Breast epithelium (tissue), 4 donors: Measurements from ENCODE around the gene PLAU. TPM values are rescaled to one million over a fixed set of nuclear protein-coding genes. Genes with fewer than 3 reads are reported as not detected.
A peak's percentile ranks its signal among the peaks of the same experiment; 100 is the strongest.
"Not testable (repeated sequence)": the region's sequence is repeated elsewhere in the genome, so short reads cannot be mapped to it uniquely, and the experiment has no call there.

Experiments used
- DNase-seq, 2 donors: peaks; one replicate each; pipeline ENCODE4 v3.0.0-alpha.2; 2019; ENCODE audit warnings: low spot score in 2 of 2
- H3K27ac ChIP-seq, 2 donors: fragments of 200-600 bp; sonication (generic) in 1 of 2; one replicate each; pipeline ENCODE4 v1.5.1; 2016 to 2019; ENCODE audit warnings: mild to moderate bottlenecking in 1 of 2
- H3K27me3 ChIP-seq, 2 donors: fragments of 200-600 bp; sonication (generic) in 1 of 2; one replicate each; pipeline versions ENCODE4 v1.5.1 to v1.6.0; 2017 to 2019; ENCODE audit warnings: control low read depth in 1 of 2, mild to moderate bottlenecking in 1 of 2
- H3K36me3 ChIP-seq: fragments of 200-600 bp; one replicate; pipeline ENCODE4 v1.5.1; 2019
- H3K4me1 ChIP-seq, 2 donors: fragments of 200-600 bp; sonication (generic); one replicate each; pipeline ENCODE4 v1.5.1; 2016 to 2019; ENCODE audit warnings: control low read depth in 1 of 2
- H3K4me3 ChIP-seq, 3 donors: fragments of 200-600 bp; sonication (generic); 1 replicate in 2 of 3; 2 replicates in 1 of 3; pipeline ENCODE4 v1.5.1; 2016 to 2019; ENCODE audit warnings: mild to moderate bottlenecking in 3 of 3, moderate library complexity in 2 of 3
- H3K9me3 ChIP-seq, 2 donors: fragments of 200-600 bp; sonication (generic) in 1 of 2; one replicate each; pipeline ENCODE4 v1.5.1; 2016 to 2019; ENCODE audit warnings: control low read depth in 1 of 2
- CTCF ChIP-seq, 3 donors: fragments of 450-650 bp; IDR thresholded peaks; one replicate each; pipeline ENCODE4 v1.5.1; 2016 to 2017; ENCODE audit warnings: antibody characterized with exemption in 3 of 3, mild to moderate bottlenecking in 3 of 3, moderate library complexity in 3 of 3
- POLR2A ChIP-seq: fragments of 450-650 bp; IDR thresholded peaks from one replicate; pipeline ENCODE4 v1.6.1; 2016; ENCODE audit warnings: antibody characterized with exemption, mild to moderate bottlenecking, moderate library complexity
- POLR2AphosphoS5 ChIP-seq, 3 donors: sonication (generic); formaldehyde crosslinking; IDR thresholded peaks; one replicate each; pipeline ENCODE4 v1.6.1; 2017; ENCODE audit warnings: antibody characterized with exemption in 3 of 3
- intact Hi-C: fragments of 100-400 bp; cut with DNase I; formaldehyde crosslinking; loops from one replicate; pipeline ENCODE4 v1.15.1; 2023; ENCODE audit warnings: low total_unique reads
- total RNA-seq, 3 donors: library from RNA; depleted of rRNA; stranded (reverse); fragments of >200 nt; gene quantifications; one replicate each; pipeline ENCODE4 v1.1.0, GENCODE V29; 2016

PLAU gene
- total RNA-seq, 3 donors from 2014 or later: 4.2 to 11.0 (median 5.2) TPM

- intact Hi-C loops: no loop called here
- peaks cover 0 to 2% of the 10 kb centered on the region in 2 donors for H3K4me1 ChIP-seq
- H3K27ac ChIP-seq: peak overlapping the region; percentile 42 to 72
- no peaks in the 10 kb centered on the region for H3K9me3 ChIP-seq
- no peaks in the 10 kb centered on the region for H3K36me3 ChIP-seq
- no peak for TF ChIP-seq POLR2AphosphoS5 (IDR thresholded peaks at IDR 0.05)
- TF ChIP-seq CTCF (IDR thresholded peaks at IDR 0.05): no peak
- no peak for TF ChIP-seq POLR2A
- no peak overlapping the region for H3K4me3 ChIP-seq
- H3K27me3 ChIP-seq: no peaks in the 10 kb centered on the region
- no peak for DNase-seq
Observed at GRCh38 chr10:73916761-73917470, 6.0 kb downstream of the PLAU start.

GRCh38 chr10:73917566-73918305, 6.8 kb downstream of the PLAU start:
- Histone ChIP-seq H3K4me1 (no peaks in the 10 kb centered on the region), H3K27me3 (no peaks in the 10 kb centered on the region), H3K4me3 (no peak overlapping the region), H3K36me3 (no peaks in the 10 kb centered on the region), H3K9me3 (no peaks in the 10 kb centered on the region), H3K27ac (peak overlapping the region; percentile 15 to 74)
- intact Hi-C loops: no loop called here
- TF ChIP-seq POLR2A (no peak), CTCF (IDR thresholded peaks at IDR 0.05) (no peak)
- no peak for DNase-seq

- H3K27me3 ChIP-seq: not testable (repeated sequence)
Observed at GRCh38 chr10:73919481-73919880, 8.5 kb downstream of the PLAU start.

GRCh38 chr10:73920089-73920488, 9.2 kb downstream of the PLAU start:
- intact Hi-C loops: no loop called here
- Histone ChIP-seq H3K4me1 (no peaks in the 10 kb centered on the region), H3K27me3 (no peaks in the 10 kb centered on the region), H3K4me3 (peak overlapping the region in 1 of 3 donors; percentile 7), H3K36me3 (no peaks in the 10 kb centered on the region), H3K27ac (peak overlapping the region; percentile 74 to 79), H3K9me3 (no peaks in the 10 kb centered on the region)
- no peak for TF ChIP-seq POLR2A
- TF ChIP-seq CTCF (IDR thresholded peaks at IDR 0.05): peak in 1 of 3 donors; percentile 23
- peak in 1 of 3 donors; percentile 10 for TF ChIP-seq POLR2AphosphoS5 (IDR thresholded peaks at IDR 0.05)
- DNase-seq: peak in 1 of 2 donors; percentile 78

More at GRCh38 chr10:73919481-73919880, 8.5 kb downstream of the PLAU start:
- H3K4me1 ChIP-seq, intact Hi-C loops, H3K36me3 ChIP-seq, H3K4me3 ChIP-seq, H3K9me3 ChIP-seq, DNase-seq: not testable (repeated sequence)
- H3K27ac ChIP-seq: peak overlapping the region; percentile 74 to 79

GRCh38 chr10:73922007-73922863, 11.3 kb downstream of the PLAU start:
- Histone ChIP-seq H3K4me3 (no peak overlapping the region), H3K9me3 (no peaks in the 10 kb centered on the region), H3K27me3 (no peaks in the 10 kb centered on the region), H3K27ac (no peak overlapping the region), H3K36me3 (no peaks in the 10 kb centered on the region), H3K4me1 (no peaks in the 10 kb centered on the region)
- no peak for DNase-seq
- intact Hi-C loops: no loop called here
- TF ChIP-seq CTCF (IDR thresholded peaks at IDR 0.05): no peak
- no peak for TF ChIP-seq POLR2AphosphoS5 (IDR thresholded peaks at IDR 0.05)
- TF ChIP-seq POLR2A: no peak
